B cell (primary cell): ENCODE measurements around the gene ANKRD44. TPM values are rescaled to one million over a fixed set of nuclear protein-coding genes. Genes with fewer than 3 reads are reported as not detected.

ENCODE experiments used
- ATAC-seq: fragments of 200-7000 bp; cut with Tn5 transposase; one replicate; pipeline ENCODE4 v1.10.0; 2021; ENCODE audit warnings: low read depth, mild to moderate bottlenecking, moderate number of reproducible peaks, moderate library complexity
- CTCF ChIA-PET: fragments of 350-600 bp; sonication (Branson Sonifier 250); formaldehyde crosslinking; loops from one replicate; lab custom pipeline; 2021; ENCODE audit warnings: antibody characterized with exemption, inconsistent platforms; lab: Charles Lee
- POLR2A ChIA-PET: fragments of 350-600 bp; sonication (Branson Sonifier 250); formaldehyde crosslinking; loops from one replicate; lab custom pipeline; 2021; ENCODE audit warnings: antibody characterized with exemption; lab: Charles Lee
- DNase-seq: peaks from one replicate; pipeline ENCODE4 v3.0.0; 2013
- H2AFZ ChIP-seq: 2 replicates; pipeline ENCODE4 v1.6.1; 2012; ENCODE audit warnings: mild to moderate bottlenecking, low read depth, low read length; ENCODE audit not compliant: insufficient read depth, poor library complexity, severe bottlenecking
- H3K27ac ChIP-seq, 2 donors: 1 replicate in 1 of 2; 2 replicates in 1 of 2; pipeline ENCODE4 v1.5.1; 2012 to 2013; ENCODE audit warnings: low read length in 2 of 2, mild to moderate bottlenecking in 2 of 2, moderate library complexity in 1 of 2
- H3K27me3 ChIP-seq, 4 experiments: fragments of 200-600 bp in 1 of 4; sonication (generic) in 1 of 4; replicated peaks in 1 of 4; 1 replicate in 2 of 4; 2 replicates in 2 of 4; pipeline versions ENCODE4 v1.6.1 to v1.7.0; 2013 to 2016; ENCODE audit warnings: low read length in 3 of 4, mild to moderate bottlenecking in 2 of 4, mixed read lengths in 1 of 4, moderate library complexity in 1 of 4; ENCODE audit not compliant: insufficient read depth in 4 of 4, control insufficient read depth in 3 of 4; ENCODE audit errors: control extremely low read depth in 1 of 4
- H3K36me3 ChIP-seq, 2 experiments: replicated peaks in 1 of 2; 1 replicate in 1 of 2; 2 replicates in 1 of 2; pipeline versions ENCODE4 v1.6.1 to v1.7.1; 2013; ENCODE audit warnings: low read length in 1 of 2; ENCODE audit not compliant: insufficient read depth in 2 of 2, control insufficient read depth in 1 of 2; ENCODE audit errors: control extremely low read depth in 1 of 2, extremely low read depth in 1 of 2
- H3K4me1 ChIP-seq, 2 donors: fragments of 200-600 bp in 1 of 2; sonication (generic) in 1 of 2; 1 replicate in 1 of 2; 2 replicates in 1 of 2; pipeline versions ENCODE4 v1.5.1 to v1.6.1; 2013 to 2017; ENCODE audit warnings: low read length in 2 of 2; ENCODE audit not compliant: control insufficient read depth in 2 of 2, insufficient read depth in 2 of 2
- H3K4me2 ChIP-seq: replicated peaks from 2 replicates; pipeline ENCODE3; 2012; ENCODE audit warnings: mild to moderate bottlenecking, low read depth, low read length; ENCODE audit not compliant: poor library complexity, severe bottlenecking
- H3K4me3 ChIP-seq, 5 experiments: fragments of 200-600 bp in 1 of 5; sonication (generic) in 1 of 5; 1 replicate in 3 of 5; 2 replicates in 2 of 5; pipeline versions ENCODE4 v1.5.1 to v1.7.0; 2011 to 2016; ENCODE audit warnings: low read length in 4 of 5, mild to moderate bottlenecking in 4 of 5, low read depth in 2 of 5, control low read depth in 1 of 5, moderate library complexity in 1 of 5; ENCODE audit not compliant: insufficient read depth in 1 of 5; ENCODE audit errors: control extremely low read depth in 1 of 5, extremely low read depth in 1 of 5
- H3K79me2 ChIP-seq: fragments of 200-600 bp; sonication (generic); one replicate; pipeline ENCODE4 v1.6.0; 2016; ENCODE audit warnings: low read length; ENCODE audit not compliant: control insufficient read depth, insufficient read depth
- H3K9ac ChIP-seq: fragments of 200-600 bp; sonication (generic); 2 replicates; pipeline ENCODE4 v1.6.1; 2017; ENCODE audit warnings: mild to moderate bottlenecking, low read length, moderate library complexity
- H3K9me3 ChIP-seq, 3 donors: one replicate each; pipeline versions ENCODE4 v1.6.1 to v1.7.1; 2013; ENCODE audit warnings: low read length in 2 of 3; ENCODE audit not compliant: control insufficient read depth in 2 of 3, insufficient read depth in 1 of 3; ENCODE audit errors: control extremely low read depth in 1 of 3
- H4K20me1 ChIP-seq: 2 replicates; pipeline ENCODE4 v1.6.0; 2012; ENCODE audit warnings: mild to moderate bottlenecking, low read length; ENCODE audit not compliant: insufficient read depth, control insufficient read depth, poor library complexity, severe bottlenecking
- H3K27ac Mint-ChIP-seq: one replicate; pipeline ENCODE4 v1.8.0; 2021; ENCODE audit warnings: mixed read lengths
- H3K27me3 Mint-ChIP-seq: one replicate; pipeline ENCODE4 v1.8.0; 2021; ENCODE audit warnings: mixed read lengths
- H3K4me1 Mint-ChIP-seq: one replicate; pipeline ENCODE4 v1.8.0; 2021; ENCODE audit warnings: mixed read lengths
- H3K4me3 Mint-ChIP-seq: one replicate; pipeline ENCODE4 v1.8.0; 2021; ENCODE audit warnings: mixed read lengths
- H3K9me3 Mint-ChIP-seq: one replicate; pipeline ENCODE4 v1.8.0; 2022; ENCODE audit warnings: mixed read lengths; ENCODE audit not compliant: insufficient read depth
- CTCF ChIP-seq: fragments of 200-600 bp; IDR thresholded peaks from one replicate; pipeline ENCODE4 v1.8.0; 2022; ENCODE audit warnings: antibody characterized with exemption, mild to moderate bottlenecking
- EZH2 ChIP-seq: IDR thresholded peaks from 2 replicates; pipeline ENCODE4 v1.6.1; 2012; ENCODE audit warnings: borderline replicate concordance, low read depth, mild to moderate bottlenecking, moderate library complexity, low read length; ENCODE audit not compliant: insufficient read depth, poor library complexity, severe bottlenecking
- WGBS: methylation state at CpG from one replicate; pipeline ENCODE4 v1.1.5; 2013; ENCODE audit warnings: missing lambda C conversion rate; ENCODE audit not compliant: insufficient coverage; 5-methylcytosine and 5-hydroxymethylcytosine counted together
- intact Hi-C: fragments of 100-400 bp; cut with micrococcal nuclease; formaldehyde crosslinking; loops from one replicate; pipeline ENCODE4 v1.10.0; 2022
- polyA plus RNA-seq: library from polyadenylated mRNA; depleted of rRNA; stranded (reverse); fragments of >200 nt; gene quantifications from 2 replicates; pipeline ENCODE4 v1.2.3, GENCODE V29; 2012
- total RNA-seq, 2 donors: library from RNA; stranded (reverse); fragments of 120-200 nt in 1 of 2; gene quantifications; 1 replicate in 1 of 2; 2 replicates in 1 of 2; pipeline versions ENCODE4 v1.2.3 to v1.2.4, GENCODE V29; 2013 to 2022

The ANKRD44 gene
- total and polyA plus RNA-seq, 2 donors (not counting 1 experiment from before 2014, with no cell fraction given) = 92.6 to 457 TPM

DNA sequence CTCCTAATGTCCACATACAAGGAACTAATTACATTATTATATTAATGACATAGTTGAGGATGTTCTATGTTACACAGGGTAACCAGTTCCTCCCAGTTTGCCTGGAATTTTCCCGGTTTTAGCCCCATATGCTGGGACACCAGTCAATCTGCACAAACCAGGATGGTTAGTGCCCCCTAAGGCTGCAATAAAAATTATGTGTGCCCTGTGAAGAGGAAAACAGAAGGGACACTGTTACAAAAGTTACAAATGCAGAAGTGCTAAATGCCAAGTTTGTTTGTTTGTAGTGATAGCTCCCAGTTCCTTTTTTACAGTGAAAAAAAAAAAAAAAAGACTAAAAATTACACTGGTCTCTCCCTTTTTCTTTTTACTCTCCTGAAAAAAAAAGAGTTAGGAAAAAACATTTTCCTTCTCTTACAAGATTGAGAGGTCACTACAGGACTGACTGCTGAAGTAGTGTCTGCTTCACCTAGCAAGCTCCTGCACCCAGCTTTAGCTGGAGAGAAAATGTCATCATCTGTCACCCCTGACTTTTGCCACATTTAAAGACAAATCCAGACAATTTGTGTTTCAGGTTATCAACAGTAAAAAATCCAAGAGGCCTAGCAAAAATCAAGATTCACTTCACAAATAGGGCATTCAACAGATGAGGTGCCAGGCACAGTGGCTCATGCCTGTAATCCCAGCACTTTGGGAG lies 3.2 kb downstream of the ANKRD44 start:
- Mint-ChIP-seq H3K27ac (peak overlapping the region; percentile 92), H3K27me3 (no peaks in the 10 kb centered on the region), H3K4me1 (peaks cover 68% of the 10 kb centered on the region), H3K4me3 (peak overlapping the region; percentile 97), H3K9me3 (no peaks in the 10 kb centered on the region)
- ChIA-PET POLR2A (interaction anchor here (0.6 to 4.6 kb wide), 15 partner anchors 10 to 1658 kb away, joined by 3 to 38 read pairs (median 6); no protein-coding TSS in a partner anchor), CTCF (interaction anchor here (0.9 to 18.0 kb wide), 20 partner anchors 10 to 194 kb away, joined by 3 to 336 read pairs (median 5); no protein-coding TSS in a partner anchor)
- intact Hi-C loops = loop anchor here (1.0 to 2.0 kb wide), 2 partner anchors 15 to 45 kb away; no protein-coding TSS in a partner anchor
- ATAC-seq (peak; percentile 21), DNase-seq (peak; percentile 72)
- H3K9me3 ChIP-seq = no peaks in the 10 kb centered on the region
- no CpG with 5 or more reads among the region's 1 CpG for WGBS
- H3K9ac ChIP-seq = peak overlapping the region; percentile 94
- peaks cover 90% of the 10 kb centered on the region for H3K79me2 ChIP-seq
- H3K4me1 ChIP-seq = peaks cover 63 to 65% of the 10 kb centered on the region in 2 donors
- H3K27ac ChIP-seq = peak overlapping the region; percentile 75 to 86
- peaks cover 1 to 19% of the 10 kb centered on the region in 2 experiments for H3K36me3 ChIP-seq
- peak overlapping the region; percentile 75 for H3K4me2 ChIP-seq
- H3K4me3 ChIP-seq = peak overlapping the region; percentile 73 to 97 (median 92)
- H2AFZ ChIP-seq = no peak overlapping the region
- TF ChIP-seq CTCF (peak; percentile 51), EZH2 (no peak)
- no peaks in the 10 kb centered on the region for H3K27me3 ChIP-seq
- no peaks in the 10 kb centered on the region for H4K20me1 ChIP-seq

- no peaks in the 10 kb centered on the region for H3K27me3 ChIP-seq
- peaks cover 1 to 26% of the 10 kb centered on the region in 2 experiments for H3K36me3 ChIP-seq
- peak overlapping the region; percentile 75 to 86 for H3K27ac ChIP-seq
- 29% methylated on average over 2 of the region's 3 CpGs for WGBS
- peak overlapping the region in 4 of 5 experiments; percentile 24 to 96 (median 34) for H3K4me3 ChIP-seq
- H3K9me3 ChIP-seq = no peaks in the 10 kb centered on the region
- H3K27ac Mint-ChIP-seq = peak overlapping the region; percentile 92
- peaks cover 68 to 71% of the 10 kb centered on the region in 2 donors for H3K4me1 ChIP-seq
- no peaks in the 10 kb centered on the region for H4K20me1 ChIP-seq
- intact Hi-C loops = loop anchor here (1.0 to 2.0 kb wide), 2 partner anchors 14 to 44 kb away; no protein-coding TSS in a partner anchor
- no peaks in the 10 kb centered on the region for H3K27me3 Mint-ChIP-seq
- H3K4me1 Mint-ChIP-seq = peaks cover 72% of the 10 kb centered on the region
- TF ChIP-seq EZH2 = no peak
- TF ChIP-seq CTCF = no peak
- H3K4me2 ChIP-seq = peak overlapping the region; percentile 75
- ChIA-PET POLR2A (interaction anchor here (0.6 to 4.6 kb wide), 10 partner anchors 9 to 1657 kb away, joined by 3 to 38 read pairs (median 6); no protein-coding TSS in a partner anchor), CTCF (interaction anchor here (1.0 to 18.0 kb wide), 12 partner anchors 15 to 193 kb away, joined by 3 to 336 read pairs (median 9); no protein-coding TSS in a partner anchor)
- peak overlapping the region; percentile 94 for H3K9ac ChIP-seq
- DNase-seq (peak; percentile 42), ATAC-seq (no peak)
- peak overlapping the region; percentile 97 for H3K4me3 Mint-ChIP-seq
- H3K79me2 ChIP-seq = peaks cover 92% of the 10 kb centered on the region
- H2AFZ ChIP-seq = no peak overlapping the region
- no peaks in the 10 kb centered on the region for H3K9me3 Mint-ChIP-seq
These were observed 3.9 kb downstream of the ANKRD44 start for GRCh38 chr2:197306696-197307040.
